Gastrocnemius medialis (tissue), 4 donors: ENCODE results near the gene INPP4A. TPM values are rescaled to one million over a fixed set of nuclear protein-coding genes. Genes with fewer than 3 reads are reported as not detected.

Experiments
- ATAC-seq, 2 donors: fragments of 150-250 bp; one replicate each; pipeline ENCODE4 v1.9.1; 2016
- DNase-seq, 2 donors: peaks; one replicate each; pipeline ENCODE4 v3.0.0-alpha.2; 2019
- H3K27ac ChIP-seq, 4 donors: fragments of 200-600 bp; sonication (generic); 1 replicate in 1 of 4; 2 replicates in 3 of 4; pipeline ENCODE4 v1.5.1; 2016 to 2018; ENCODE audit warnings: mild to moderate bottlenecking in 2 of 4, moderate library complexity in 1 of 4
- H3K27me3 ChIP-seq, 3 donors: fragments of 200-600 bp; sonication (generic) in 2 of 3; 1 replicate in 1 of 3; 2 replicates in 2 of 3; pipeline versions ENCODE4 v1.5.1 to v1.6.0; 2016 to 2019; ENCODE audit warnings: mild to moderate bottlenecking in 1 of 3, moderate library complexity in 1 of 3
- H3K36me3 ChIP-seq, 2 donors: fragments of 200-600 bp; sonication (generic) in 1 of 2; one replicate each; pipeline ENCODE4 v1.5.1; 2017 to 2018
- H3K4me1 ChIP-seq, 2 donors: fragments of 200-600 bp; sonication (generic) in 1 of 2; one replicate each; pipeline ENCODE4 v1.5.1; 2016 to 2017; ENCODE audit warnings: mild to moderate bottlenecking in 2 of 2
- H3K4me3 ChIP-seq, 4 donors: fragments of 200-600 bp; sonication (generic) in 3 of 4; 1 replicate in 1 of 4; 2 replicates in 3 of 4; pipeline ENCODE4 v1.5.1; 2016 to 2019; ENCODE audit warnings: mild to moderate bottlenecking in 2 of 4
- H3K9me3 ChIP-seq, 3 donors: fragments of 200-600 bp; sonication (generic) in 2 of 3; 1 replicate in 1 of 3; 2 replicates in 2 of 3; pipeline ENCODE4 v1.5.1; 2016 to 2019
- POLR2A ChIP-seq, 2 donors: fragments of 450-650 bp; IDR thresholded peaks; one replicate each; pipeline ENCODE4 v1.6.1; 2017; ENCODE audit warnings: antibody characterized with exemption in 2 of 2, mild to moderate bottlenecking in 2 of 2, moderate library complexity in 2 of 2
- in situ Hi-C, 4 donors: fragments of 200-750 bp; cut with MboI; loops; one replicate each; pipeline versions ENCODE4 v1.15.0 to v1.8.0; 2017; ENCODE audit warnings: low sequenced_read_pairs in 4 of 4
- intact Hi-C: fragments of 100-400 bp; cut with DNase I; formaldehyde crosslinking; loops from one replicate; pipeline ENCODE4 v1.15.1; 2023; ENCODE audit warnings: low total_unique reads
- total RNA-seq, 4 donors: library from RNA; depleted of rRNA; stranded (reverse); fragments of >200 nt; gene quantifications; one replicate each; pipeline versions ENCODE4 v1.1.0 to v1.2.3, GENCODE V29; 2016
- TF ChIP-seq, protein P1 (sequence below), 5 experiments: fragments of 450-650 bp in 3 of 5; fragments of 200-600 bp in 2 of 5; sonication (generic) in 2 of 5; IDR thresholded peaks in 4 of 5; conservative IDR thresholded peaks in 1 of 5; 1 replicate in 4 of 5; 2 replicates in 1 of 5; pipeline ENCODE4 v1.5.1; 2016 to 2019; ENCODE audit warnings: antibody characterized with exemption in 5 of 5, mild to moderate bottlenecking in 3 of 5, moderate library complexity in 3 of 5

The INPP4A gene
- total RNA-seq, 4 donors from 2014 or later = 9.8 to 19.6 (median 16.0) TPM

DNA sequence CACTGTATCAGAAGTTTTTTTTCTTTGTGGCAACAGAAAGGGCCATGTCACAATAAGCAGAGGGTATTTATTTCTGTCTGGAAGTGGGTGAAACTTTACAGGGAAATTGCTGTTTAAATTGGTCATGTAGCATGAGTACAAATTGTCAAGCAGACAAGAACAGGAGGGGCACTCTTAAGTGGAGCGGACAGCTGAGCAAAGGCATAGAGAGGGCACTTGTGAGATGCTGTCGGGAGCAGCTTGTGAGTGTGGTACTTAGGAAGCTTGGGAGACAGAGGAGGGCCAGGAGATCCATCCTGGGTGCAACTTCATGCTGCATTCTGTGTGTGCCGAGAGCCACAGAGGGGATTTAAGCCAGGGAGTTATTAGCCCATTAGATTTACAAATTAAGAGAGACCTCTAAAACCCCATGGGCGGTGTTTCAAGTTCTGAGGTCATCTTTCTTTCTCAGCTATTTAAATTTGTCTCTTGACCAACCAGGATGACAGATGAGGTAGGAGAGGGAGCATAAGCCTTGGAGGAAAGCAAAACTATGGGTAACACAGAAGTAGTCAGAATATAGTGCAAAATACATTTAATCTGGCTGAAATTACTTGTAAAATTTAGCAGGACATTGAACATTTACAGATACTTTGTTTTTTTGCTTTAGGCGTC is 30.4 kb downstream of the INPP4A start:
- in situ Hi-C loops (no loop called here), intact Hi-C loops (no loop called here)
- Histone ChIP-seq H3K9me3 (no peaks in the 10 kb centered on the region), H3K27me3 (no peaks in the 10 kb centered on the region), H3K4me3 (no peak overlapping the region), H3K27ac (no peak overlapping the region), H3K4me1 (peaks cover 24 to 43% of the 10 kb centered on the region in 2 donors), H3K36me3 (no peaks in the 10 kb centered on the region)
- ATAC-seq = no peak
- no peak for DNase-seq
- TF ChIP-seq POLR2A (IDR thresholded peaks at IDR 0.05) = no peak
- TF ChIP-seq, protein P1, sequence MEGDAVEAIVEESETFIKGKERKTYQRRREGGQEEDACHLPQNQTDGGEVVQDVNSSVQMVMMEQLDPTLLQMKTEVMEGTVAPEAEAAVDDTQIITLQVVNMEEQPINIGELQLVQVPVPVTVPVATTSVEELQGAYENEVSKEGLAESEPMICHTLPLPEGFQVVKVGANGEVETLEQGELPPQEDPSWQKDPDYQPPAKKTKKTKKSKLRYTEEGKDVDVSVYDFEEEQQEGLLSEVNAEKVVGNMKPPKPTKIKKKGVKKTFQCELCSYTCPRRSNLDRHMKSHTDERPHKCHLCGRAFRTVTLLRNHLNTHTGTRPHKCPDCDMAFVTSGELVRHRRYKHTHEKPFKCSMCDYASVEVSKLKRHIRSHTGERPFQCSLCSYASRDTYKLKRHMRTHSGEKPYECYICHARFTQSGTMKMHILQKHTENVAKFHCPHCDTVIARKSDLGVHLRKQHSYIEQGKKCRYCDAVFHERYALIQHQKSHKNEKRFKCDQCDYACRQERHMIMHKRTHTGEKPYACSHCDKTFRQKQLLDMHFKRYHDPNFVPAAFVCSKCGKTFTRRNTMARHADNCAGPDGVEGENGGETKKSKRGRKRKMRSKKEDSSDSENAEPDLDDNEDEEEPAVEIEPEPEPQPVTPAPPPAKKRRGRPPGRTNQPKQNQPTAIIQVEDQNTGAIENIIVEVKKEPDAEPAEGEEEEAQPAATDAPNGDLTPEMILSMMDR (IDR thresholded peaks at IDR 0.05 in 4 of 5, conservative IDR thresholded peaks at IDR 0.05 in 1 of 5) = no peak

DNA sequence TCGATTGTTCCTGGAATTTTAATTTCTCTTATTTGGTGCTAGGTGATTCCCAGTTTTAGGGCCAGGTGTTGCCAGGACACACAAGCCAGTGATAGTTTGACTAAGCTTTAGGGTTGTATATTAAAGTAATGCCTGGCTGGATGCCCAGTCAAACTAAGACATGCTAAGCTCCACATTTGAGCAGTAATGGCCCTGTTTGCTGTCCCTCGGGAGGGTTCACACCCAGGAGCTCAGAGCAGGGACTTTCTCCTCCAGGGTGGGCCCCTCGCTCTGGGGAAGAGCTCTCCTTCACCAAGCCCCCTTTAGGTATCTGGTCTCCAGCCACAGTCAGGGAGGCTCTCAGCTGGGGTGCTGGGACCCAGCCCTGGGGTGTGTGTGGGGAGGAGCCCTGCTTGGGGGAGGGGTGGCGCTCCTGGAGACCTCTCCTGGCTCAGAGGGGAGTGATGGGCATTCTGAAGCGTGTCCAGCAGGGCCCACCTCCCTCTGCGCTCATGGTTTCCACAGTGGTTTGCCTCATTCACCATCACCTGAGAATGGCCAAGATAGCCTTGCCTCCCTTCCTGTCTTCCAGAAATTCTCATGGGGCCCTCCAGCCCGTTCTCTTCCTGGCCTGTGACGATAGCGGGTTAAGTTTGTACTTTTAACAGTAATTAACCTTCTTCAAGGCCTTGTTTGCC is 31.7 kb downstream of the INPP4A start:
- no peaks in the 10 kb centered on the region for H3K27me3 ChIP-seq
- no peak for TF ChIP-seq POLR2A (IDR thresholded peaks at IDR 0.05)
- TF ChIP-seq, protein P1 (IDR thresholded peaks at IDR 0.05 in 4 of 5, conservative IDR thresholded peaks at IDR 0.05 in 1 of 5) = no peak
- ATAC-seq = no peak
- no peak overlapping the region for H3K27ac ChIP-seq
- no peak for DNase-seq
- intact Hi-C loops = no loop called here
- H3K4me1 ChIP-seq = peaks cover 33 to 51% of the 10 kb centered on the region in 2 donors
- in situ Hi-C loops = no loop called here
- no peaks in the 10 kb centered on the region for H3K36me3 ChIP-seq
- H3K9me3 ChIP-seq = no peaks in the 10 kb centered on the region
- no peak overlapping the region for H3K4me3 ChIP-seq

DNA sequence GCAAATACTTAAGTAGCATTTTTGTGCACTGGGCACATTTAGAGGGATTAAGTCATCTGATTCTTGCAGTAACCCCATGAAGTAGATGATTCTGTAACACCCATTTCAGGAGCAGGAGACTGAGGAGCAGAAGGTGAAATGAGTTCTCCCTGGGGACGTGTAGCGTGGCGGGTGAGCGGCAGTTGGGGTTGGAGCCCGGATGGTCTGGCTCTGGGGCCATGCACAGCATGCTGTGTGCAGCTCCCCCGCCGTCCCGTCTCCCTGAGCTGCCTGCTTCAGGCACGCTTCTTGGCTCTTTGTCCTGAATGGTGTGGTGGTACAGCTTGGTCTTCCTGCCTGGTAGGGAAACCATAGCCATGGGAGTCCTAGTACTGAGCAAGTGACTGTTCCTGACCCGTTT is 32.4 kb downstream of the INPP4A start:
- H3K36me3 ChIP-seq = no peaks in the 10 kb centered on the region
- H3K27me3 ChIP-seq = no peaks in the 10 kb centered on the region
- intact Hi-C loops (no loop called here), in situ Hi-C loops (no loop called here)
- H3K4me1 ChIP-seq = peaks cover 30 to 50% of the 10 kb centered on the region in 2 donors
- TF ChIP-seq, protein P1 (IDR thresholded peaks at IDR 0.05 in 4 of 5, conservative IDR thresholded peaks at IDR 0.05 in 1 of 5) = no peak
- no peak for TF ChIP-seq POLR2A (IDR thresholded peaks at IDR 0.05)
- H3K27ac ChIP-seq = no peak overlapping the region
- no peak for ATAC-seq
- no peak overlapping the region for H3K4me3 ChIP-seq
- H3K9me3 ChIP-seq = no peaks in the 10 kb centered on the region
- DNase-seq = no peak

DNA sequence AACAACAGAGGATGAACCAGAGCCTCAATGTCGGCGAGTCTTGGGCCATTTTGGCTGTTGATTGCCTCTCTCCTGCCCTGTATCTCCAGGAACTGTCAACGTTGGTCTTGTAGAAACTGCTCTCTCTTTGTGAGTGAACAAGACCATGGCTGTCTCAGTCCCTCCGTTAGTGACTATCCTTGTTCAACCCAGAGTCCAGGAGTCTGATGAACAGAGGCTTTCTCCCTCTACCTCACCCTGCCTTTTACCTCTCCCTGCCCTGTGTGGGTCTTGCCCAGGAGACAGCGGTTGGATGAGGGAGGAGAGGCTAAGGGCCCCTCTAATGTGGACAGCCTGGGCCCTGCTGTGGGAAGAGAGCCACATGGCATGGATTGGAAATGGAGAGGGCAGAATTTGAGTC is 32.8 kb downstream of the INPP4A start:
- ATAC-seq (no peak), DNase-seq (no peak)
- Histone ChIP-seq H3K4me1 (peaks cover 27 to 48% of the 10 kb centered on the region in 2 donors), H3K9me3 (no peaks in the 10 kb centered on the region), H3K4me3 (no peak overlapping the region), H3K27ac (no peak overlapping the region), H3K27me3 (no peaks in the 10 kb centered on the region), H3K36me3 (no peaks in the 10 kb centered on the region)
- in situ Hi-C loops = no loop called here
- TF ChIP-seq, protein P1 (IDR thresholded peaks at IDR 0.05 in 4 of 5, conservative IDR thresholded peaks at IDR 0.05 in 1 of 5) = no peak
- no peak for TF ChIP-seq POLR2A (IDR thresholded peaks at IDR 0.05)
- intact Hi-C loops = no loop called here
